GM21723 (cell line): ENCODE results near the gene PPIL4.
A peak's percentile ranks its signal among the peaks of the same experiment; 100 is the strongest.

Experiments used
- ATAC-seq: cut with Tn5 transposase; IDR thresholded peaks from one replicate; pipeline ENCODE4 v1.9.1; 2021; ENCODE audit warnings: mild to moderate bottlenecking, moderate library complexity; ENCODE audit not compliant: unreplicated experiment

Gene PPIL4

DNA sequence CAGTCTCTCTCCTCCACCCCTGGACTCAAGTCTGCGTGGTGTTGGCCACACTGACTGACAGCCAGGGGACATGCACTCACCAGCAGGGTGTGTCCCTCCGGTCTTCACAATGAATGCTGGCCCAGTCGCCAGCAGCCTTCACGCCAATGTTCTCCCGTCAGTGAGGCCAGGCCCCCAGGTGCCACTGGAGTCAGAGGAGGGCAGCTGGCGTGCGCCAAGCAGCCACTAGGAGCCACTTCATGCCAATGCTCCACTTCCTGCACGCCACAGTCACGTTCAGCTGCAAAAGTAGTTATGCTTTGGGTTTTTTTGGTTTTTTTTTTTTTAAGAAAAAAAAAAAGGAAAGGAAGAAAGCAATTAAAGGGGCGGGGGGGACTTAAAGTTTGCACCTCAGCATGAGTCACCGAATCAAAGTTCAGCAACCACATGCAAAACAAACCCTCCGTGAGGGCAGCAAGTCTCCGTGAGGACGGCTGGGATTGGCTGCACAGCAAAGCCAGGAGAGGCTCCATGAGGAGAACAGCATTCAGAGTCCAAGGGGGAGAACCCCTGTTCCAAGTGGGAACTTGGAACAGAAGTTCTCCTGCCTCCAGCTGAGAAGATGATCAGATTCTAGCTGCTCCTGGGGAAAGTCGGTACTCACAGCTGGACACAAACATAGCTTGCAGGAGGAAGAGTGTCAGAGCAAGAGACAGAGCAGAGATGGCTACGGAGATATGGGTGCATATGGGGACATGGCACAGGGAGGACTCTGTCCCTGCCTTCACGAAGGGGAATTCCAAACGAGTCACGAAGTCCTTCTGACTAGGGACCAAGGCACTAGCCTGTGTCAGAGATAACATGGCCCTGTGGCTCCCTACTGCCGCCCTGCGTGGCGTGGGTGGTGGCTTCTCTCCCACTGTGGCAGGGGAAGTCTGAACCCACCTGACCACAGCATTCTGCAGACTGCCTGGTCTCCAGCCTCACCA lies 60.8 kb downstream of the PPIL4 start, which contains the start of gene ZC3H12D:
Gene ZC3H12D, minus strand, starts transcription at position 282 of the 968 bp plus-strand sequence. CDS start 10,471 bp downstream, outside the sequence.
- peak; percentile 38 for ATAC-seq

DNA sequence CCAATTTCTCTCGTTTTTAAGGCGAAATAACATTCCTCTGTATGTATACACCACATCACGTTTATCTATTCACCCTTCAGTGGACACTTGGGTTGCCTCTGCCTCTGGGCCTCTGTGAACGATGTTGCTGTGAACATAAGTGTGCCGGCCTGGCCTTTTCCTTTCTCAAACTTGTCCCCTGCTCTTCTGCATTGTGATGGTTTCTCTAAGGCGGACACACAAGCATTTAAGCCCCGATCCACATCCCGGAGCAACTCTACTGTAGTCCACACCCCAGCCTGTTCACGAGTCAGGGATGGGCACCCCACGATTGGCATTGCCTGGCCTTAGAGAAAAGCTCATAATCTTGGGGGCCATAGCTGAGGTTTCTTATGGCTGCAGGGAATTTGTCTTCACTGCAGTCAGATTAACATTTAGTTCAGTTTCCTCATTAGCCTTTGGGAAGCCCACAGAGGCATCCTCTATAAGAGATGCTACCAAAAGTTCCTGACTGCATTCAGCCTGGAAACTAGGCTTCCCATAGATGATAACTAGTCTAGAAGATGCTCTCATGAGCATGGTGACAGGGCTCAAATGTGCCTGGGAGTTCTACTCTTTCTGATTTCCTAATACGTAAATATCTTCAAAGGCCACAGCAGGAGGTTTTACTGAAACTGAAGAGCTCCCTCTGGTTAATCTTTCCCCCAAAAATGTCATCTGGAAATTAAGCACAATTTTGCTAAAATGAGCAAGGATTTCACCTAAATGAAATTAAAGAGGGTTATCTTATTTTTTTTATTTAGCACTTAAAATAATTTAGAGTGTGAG lies 61.8 kb downstream of the PPIL4 start:
- no peak for ATAC-seq

DNA sequence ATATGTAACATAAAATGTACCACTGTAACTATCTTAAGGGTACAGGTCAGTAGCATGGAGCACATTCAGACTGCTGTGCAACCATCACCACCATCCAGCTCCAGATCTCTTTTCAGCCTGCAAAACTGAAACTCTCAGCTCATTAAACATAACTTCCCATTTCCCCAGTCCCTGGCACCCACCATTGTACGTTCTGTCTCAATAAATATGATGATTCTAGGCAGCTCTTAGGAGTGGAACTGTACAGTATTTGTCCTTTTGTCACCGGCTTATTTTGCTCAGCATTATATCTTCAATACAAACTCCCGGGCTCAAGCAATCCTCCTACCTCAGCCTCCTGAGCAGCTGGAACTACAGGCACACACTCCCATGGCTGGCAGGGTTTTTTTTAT lies 62.5 kb downstream of the PPIL4 start:
- no peak for ATAC-seq

DNA sequence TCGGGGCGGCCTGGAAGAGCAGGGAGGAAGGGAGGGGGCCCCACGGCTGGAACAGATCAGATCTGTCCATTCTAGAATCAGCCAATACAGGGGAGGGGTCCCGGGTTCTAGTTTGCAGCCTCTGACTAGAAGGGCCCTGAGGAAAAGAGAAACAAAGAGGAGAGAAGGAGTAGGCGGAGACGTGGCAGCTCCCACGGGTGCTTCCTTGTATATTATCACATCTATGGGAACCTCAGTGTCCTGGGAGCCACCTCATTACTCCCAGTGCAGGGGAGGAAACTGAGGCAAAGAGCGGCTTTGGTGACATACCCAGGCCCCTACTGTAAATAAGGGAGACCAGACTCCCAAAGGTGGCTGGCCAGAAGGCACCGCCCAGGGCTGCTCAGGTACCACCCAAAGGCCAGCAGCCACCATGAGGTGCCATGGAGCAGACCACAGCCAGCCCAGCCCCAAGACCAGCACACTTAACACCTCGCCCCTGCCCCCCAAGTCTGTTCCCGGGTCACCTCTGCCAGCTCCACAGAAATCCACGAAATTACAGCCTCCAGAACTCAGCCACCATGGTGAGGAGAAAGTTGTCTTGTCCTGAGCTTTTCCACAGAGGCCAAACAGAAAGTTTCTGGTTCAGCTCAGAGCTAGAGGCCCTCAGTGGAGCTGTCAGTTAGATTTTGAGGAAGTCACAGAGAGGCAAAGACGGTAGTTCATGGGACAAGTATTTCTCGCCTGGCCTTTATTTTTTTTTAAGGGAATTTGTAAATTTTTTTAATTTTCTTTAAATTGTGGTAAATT lies 63.1 kb downstream of the PPIL4 start:
- peak; percentile 0 for ATAC-seq

DNA sequence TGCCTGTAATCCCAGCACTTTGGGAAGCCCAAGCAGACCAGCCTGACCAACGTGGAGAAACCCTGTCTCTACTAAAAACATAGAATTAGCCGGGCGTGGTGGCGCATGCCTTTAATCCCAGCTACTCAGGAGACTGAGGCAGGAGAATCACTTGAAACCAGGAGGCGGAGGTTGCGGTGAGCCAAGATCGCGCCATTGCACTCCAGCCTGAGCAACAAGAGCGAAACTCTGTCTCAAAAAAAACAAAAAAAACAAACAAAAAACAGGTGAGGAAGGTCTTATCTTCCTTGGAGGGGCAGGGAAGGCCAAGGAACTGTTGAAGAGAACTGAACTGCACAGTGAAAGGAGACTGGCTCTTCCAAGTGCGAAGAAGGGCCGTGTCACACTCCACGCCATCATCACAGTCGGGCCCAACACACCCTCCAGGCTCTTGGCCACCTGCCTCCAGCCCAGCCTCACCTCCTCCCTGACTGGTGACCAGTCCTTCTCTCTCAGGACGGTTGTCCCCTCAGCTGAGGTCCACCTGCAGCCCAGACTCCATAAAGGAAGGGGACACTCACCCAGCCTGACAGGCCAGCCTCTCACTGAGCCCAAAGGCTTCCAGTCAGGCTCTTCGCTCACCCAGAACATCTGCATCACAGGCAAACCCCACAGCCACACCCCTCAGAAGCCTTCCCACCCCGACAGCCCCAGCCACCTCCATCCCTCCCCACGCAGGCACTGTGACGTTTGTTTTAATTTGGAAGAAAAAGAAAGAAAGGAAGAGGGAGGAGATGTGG lies 65.2 kb downstream of the PPIL4 start:
- peak; percentile 15 for ATAC-seq

DNA sequence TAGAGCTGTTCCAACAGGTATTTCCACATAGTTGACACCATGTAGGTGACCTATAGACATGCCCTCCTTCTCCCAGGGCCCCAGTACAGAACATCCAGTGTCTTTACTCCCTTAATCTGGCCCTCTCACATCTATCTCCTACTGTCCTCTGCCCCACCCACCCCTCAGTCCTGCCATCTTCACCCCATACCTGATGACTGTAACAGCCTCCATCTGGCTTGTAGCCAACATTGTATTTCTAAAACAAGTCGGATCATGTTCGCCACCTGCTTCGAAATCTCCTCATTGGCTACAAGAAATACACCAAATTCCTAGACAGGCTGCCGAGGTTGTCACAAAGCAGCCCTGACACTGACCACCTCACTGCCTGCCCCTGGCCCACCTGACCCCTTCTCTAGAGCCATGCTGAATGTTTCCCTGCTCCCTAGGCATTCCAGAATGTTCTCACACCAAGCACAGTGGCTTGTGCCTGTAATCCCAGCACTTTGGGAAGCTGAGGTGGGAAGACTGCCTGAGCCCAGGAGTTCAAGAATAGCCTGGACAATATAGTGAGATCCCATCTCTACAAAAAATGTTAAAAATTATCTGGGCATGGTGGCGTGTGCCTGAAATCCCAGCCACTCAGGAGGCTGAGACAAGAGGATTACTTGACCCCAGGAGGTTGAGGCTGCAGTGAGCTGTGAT lies 67.1 kb downstream of the PPIL4 start:
- ATAC-seq, result no peak

DNA sequence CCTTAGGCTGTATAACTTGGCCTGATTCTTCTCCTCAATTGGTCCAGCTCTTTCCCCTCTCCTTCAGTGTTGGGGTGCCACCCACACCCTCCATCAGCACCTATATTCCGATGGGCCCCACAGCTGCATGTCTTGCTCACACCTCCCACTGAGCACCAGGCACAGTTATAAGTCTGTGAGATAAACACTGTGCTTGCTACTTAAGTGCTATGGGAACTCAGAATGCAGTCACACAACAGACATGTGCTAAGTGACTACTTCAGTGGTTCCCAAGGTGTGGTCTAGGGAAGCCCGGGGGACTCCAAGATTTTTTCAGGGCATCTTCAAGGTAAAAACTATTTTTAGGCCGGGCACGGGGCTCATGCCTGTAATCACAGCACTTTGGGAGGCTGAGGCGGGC lies 68.3 kb downstream of the PPIL4 start:
- no peak for ATAC-seq

DNA sequence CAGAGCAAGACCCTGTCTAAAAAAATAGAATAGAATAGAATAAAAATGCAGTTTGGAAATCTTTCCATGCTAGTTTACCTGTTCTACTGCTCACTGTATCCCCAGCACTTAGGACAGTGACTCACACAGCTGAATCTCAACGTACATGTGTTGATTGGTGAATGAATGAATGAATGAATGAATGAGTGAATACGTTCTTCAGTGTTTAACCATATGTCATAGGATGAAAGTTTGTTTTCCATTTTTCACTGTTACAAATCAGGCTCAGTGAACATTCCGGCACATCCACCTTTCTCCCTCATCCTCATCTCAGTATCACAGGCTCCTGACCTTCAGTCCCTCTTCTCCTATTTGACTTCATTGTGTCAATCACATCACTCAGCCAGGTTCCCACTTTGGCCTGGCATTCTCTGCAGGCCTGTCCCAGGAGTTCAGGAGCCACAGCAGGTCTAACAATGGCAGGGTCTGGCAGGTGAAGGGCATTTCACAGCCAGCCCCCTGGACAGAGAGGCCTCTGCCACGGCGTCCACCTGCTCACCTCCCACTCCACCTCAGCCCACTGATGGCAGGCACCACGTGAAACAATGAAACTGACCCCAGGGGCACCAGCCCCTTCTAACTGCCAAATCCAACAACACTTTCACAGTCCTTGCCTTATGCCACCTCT lies 68.9 kb downstream of the PPIL4 start:
- no peak for ATAC-seq

DNA sequence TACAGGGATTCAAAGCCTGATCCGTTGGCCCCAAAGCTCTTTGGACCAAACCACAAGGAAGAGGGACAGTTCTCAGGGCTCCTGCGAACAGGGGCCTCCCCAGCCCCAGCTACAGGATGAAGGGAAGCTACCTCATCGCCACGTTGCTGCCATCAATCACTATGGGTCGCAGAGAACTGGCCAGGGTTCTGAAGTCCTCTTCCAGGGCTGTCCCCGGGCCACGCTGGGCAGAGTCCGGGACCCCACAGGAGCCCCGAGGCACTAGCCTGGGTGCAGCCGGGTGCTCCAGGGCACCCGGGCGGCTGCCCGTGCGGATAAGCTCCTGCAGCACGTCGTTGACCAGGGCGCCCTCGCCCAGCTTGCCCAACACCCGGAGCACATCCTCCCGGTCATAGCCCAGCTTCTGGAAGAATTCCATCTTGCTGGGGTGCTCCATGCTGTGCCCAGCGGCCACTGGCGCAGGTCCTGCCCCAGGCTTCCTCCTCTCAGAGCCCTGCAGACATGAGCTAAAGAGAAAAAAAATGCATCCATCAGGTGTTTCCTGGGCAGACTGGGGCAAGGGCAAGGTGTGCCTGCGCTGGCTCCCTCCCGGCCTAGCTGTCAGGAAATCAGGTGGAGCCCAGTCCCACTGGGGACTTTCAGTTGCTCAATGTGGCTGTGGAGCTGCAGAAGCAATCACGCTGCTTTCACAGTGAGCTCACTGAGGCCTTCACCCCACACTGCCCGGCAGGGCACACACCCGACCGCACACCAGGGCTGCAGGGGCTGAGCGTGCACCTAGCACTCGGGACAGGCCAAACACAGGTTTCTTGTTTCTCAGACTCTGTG lies 71.5 kb downstream of the PPIL4 start:
- peak; percentile 28 for ATAC-seq

DNA sequence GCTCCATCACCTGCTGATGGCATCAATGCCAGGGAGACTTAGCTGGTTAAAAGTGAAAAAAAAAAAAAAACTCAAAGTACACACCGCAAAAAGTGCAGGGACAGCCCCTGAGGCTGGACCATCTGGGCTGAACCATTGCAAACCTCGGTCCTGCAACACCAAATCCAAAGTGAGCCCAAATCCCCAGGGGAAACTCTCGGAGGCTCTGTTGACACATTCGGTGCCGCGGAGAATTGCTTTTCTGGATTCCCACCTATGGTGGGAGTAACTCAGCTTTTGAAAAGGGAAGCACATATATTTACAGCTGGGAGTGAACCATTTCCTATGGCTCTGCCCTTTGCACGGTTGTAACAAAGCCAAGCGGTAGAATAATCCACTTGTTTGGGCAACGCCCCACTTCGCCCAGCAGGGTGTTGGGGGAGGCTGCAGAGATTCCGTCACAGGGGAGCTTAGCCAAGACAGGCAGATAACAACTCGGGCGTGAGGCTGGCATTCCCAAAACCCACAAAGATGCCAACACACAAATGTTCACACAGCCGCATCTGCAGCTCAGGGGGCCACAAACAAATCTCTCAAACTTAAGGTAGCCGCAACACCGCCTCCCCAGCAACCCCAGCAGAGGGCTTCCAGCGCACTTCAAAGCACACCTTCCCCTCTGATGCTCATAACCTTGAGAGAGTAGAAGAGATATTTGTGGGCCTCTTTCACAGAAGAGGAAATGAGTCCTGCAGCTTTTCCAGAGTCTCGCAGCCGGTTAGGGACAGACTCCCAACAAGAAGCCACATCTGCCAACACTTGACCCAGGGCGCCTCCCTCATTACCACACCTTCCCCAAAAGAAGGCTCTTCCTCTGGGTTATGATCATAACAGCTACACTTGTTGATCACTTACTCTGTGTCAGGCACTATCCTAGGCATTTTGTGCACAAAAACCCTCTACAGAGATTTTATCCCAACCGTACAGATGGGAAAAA lies 72.5 kb downstream of the PPIL4 start:
- peak; percentile 23 for ATAC-seq

DNA sequence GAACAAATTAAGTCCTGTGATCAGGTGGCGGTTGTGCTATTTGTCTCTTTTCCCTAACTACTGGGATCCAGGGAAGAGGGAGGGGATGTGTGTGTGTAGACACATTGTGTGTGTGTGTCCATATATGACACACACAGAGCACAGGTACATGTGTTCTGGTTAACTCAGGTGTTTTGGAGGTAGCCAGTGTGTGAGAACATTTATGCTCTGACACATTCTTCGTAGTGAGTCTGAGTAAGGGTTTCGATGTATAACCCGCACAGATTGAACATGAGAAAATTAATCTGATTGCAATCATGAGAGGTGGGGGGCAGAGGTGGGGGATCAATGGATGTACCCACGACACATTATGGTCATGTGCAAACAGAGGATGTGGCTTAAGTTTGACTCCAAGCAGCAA lies 73.6 kb downstream of the PPIL4 start:
- ATAC-seq, result no peak

DNA sequence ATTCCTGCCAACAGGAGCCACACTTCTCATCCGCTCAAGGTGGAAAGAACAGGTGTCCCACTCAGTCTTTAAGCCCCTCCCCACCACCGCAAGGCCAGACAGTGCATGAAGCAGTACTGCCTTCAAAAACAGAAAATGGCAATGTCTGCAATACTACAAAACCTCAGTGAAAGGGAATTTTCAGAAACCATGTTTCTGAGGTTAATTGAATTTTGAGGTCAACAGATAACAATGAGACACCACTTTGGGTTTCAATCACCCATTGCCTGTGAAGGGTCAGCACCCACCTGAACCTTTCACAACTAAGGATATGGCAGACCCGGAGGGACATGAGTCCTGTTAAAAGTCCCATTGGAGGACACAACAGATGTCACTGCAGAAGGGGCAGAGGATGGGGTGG lies 74.0 kb downstream of the PPIL4 start:
- peak; percentile 38 for ATAC-seq

DNA sequence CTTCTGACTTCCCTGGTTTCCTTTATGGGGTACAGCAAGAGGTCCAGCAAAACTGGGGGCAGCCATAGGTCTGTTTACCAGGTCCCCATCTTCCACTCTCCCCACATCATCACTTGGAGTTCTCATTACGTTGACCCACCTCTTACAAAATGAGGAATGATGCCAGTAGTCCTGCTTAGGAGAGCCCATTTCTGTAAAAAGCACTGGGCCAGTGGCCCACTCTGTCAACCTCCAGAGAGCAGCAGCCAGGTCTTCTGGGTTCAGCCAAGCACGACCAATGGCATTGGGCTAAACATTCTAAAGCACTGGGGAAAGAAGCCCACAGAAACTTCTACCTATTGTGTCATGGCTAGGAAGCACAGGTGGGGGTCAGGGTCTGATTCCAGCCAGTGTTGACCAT lies 74.9 kb downstream of the PPIL4 start:
- no peak for ATAC-seq

DNA sequence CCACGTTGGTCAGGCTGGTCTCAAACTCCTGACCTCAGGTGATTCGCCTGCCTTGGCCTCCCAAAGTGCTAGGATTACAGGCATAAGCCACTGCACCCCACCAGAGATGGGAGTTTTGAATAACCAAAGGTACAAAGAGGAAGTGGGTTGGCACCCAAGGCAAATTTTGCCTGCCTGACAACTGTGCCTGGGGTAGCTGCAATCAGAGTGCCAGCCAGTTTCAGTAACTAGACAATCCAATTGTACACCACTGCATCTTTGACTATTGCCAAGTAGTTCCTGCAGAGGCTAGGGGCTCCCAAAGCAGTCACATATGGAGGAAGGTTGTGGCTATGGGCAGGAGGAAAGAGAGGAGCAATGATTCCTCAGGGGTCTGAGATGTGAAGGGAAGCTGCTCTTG lies 77.7 kb downstream of the PPIL4 start:
- ATAC-seq, result peak; percentile 13

DNA sequence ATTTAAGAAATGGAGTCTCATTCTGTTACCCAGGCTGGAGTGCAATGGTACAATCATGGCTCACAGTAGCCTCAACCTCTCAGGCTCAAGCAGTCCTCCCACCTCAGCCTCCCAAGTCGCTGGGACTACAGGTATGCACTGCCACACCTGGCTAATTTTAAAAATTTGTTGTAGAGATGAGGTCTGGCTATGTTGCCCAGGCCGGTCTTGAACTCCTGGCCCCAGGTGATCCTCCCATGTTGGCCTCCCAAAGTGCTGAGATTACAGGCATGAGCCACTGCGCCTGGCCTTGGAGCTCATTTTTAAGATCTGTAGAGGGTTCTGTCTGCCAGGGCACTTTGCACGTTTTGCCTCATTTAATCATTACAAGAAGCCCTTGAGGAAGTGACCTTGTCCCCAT lies 78.6 kb downstream of the PPIL4 start:
- ATAC-seq, result no peak

DNA sequence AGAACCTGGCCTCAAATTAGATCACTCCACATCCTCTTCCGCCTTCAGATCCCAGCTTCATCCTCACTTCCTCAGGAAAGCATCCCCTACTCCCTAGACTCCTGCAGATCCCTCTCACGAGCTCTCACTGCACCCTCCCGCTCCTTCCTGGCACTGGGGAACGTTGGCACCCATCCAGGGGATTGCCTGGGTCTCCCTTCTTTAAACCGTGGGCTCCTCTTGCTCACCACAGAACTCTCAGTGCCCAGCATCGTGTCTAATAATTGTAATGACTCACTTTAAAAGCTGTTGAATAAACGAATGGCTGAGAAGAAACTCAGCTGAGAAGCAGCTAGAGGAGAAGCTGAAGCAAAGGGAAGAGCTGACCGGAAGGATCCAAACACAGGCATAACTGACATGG lies 81.4 kb downstream of the PPIL4 start:
- no peak for ATAC-seq

DNA sequence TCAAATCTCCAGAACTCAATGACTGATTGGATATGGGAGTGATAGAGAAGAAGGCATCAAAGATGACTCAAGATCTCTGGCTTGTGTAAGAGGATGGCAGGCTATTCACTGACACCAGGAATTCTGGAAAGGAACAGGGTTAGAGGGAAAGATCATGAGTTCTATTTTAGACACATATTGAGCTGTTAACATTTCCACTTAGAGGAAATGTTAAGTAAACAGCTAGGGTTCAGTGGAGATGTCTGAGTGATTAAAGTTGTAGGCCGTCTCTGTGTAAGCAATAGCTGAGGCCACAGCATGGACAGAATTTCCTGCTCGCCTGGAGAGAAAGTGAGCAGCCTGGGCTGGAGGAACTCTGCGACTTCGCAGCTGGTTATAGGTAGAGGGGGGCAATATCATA lies 82.1 kb downstream of the PPIL4 start:
- no peak for ATAC-seq
